ENCODE results near the gene PRAMEF17. TPM values are rescaled to one million over a fixed set of nuclear protein-coding genes. Genes with fewer than 3 reads are reported as not detected.
"Not testable (repeated sequence)": the region's sequence is repeated elsewhere in the genome, so short reads cannot be mapped to it uniquely, and the experiment has no call there.

The PRAMEF17 gene
- total RNA-seq, 2 donors from 2014 or later, result not detected

GRCh38 chr1:13407811-13408210 is 18.4 kb downstream of the PRAMEF17 start:
- peaks cover 47% of the 10 kb centered on the region for H3K9me3 ChIP-seq (ENCODE audit: control insufficient read depth, low read length)
- WGBS, 2 experiments (ENCODE audit: insufficient coverage in 1 of 2, insufficient read length in 1 of 2), result 64 to 70% methylated on average over 4 of the region's 4 CpGs
- Mint-ChIP-seq H3K36me3 (ENCODE audit: low read depth) (peaks cover 1% of the 10 kb centered on the region), H3K9me3 (peaks cover 83% of the 10 kb centered on the region), H3K4me1 (no peaks in the 10 kb centered on the region), H3K4me3 (no peak overlapping the region), H3K27me3 (ENCODE audit: insufficient read depth) (no peaks in the 10 kb centered on the region), H3K27ac (no peak overlapping the region)
- no peaks in the 10 kb centered on the region for H3K27me3 ChIP-seq (ENCODE audit: control insufficient read depth, insufficient read depth, low read length, poor library complexity, severe bottlenecking)
- no peak for DNase-seq
- no peak overlapping the region for H3K4me3 ChIP-seq (ENCODE audit: low read length)
- no peaks in the 10 kb centered on the region for H3K36me3 ChIP-seq (ENCODE audit: control insufficient read depth, insufficient read depth, low read length)
- no peak for TF ChIP-seq CTCF (conservative IDR thresholded peaks at IDR 0.05)
- no peak overlapping the region for H3K9ac ChIP-seq (ENCODE audit: extremely low read depth, low read length, poor library complexity, severe bottlenecking)
- H3K27ac ChIP-seq (ENCODE audit: low read depth, low read length), result no peak overlapping the region
- H3K4me1 ChIP-seq (ENCODE audit: control insufficient read depth, insufficient read depth, low read length), result no peaks in the 10 kb centered on the region

- not testable (repeated sequence) for H3K27ac ChIP-seq (ENCODE audit: low read depth, low read length); DNase-seq; H3K4me1 ChIP-seq (ENCODE audit: control insufficient read depth, insufficient read depth, low read length); H3K9ac ChIP-seq (ENCODE audit: extremely low read depth, low read length, poor library complexity, severe bottlenecking); H3K27me3 Mint-ChIP-seq (ENCODE audit: insufficient read depth); H3K27ac Mint-ChIP-seq; H3K4me1 Mint-ChIP-seq; H3K36me3 Mint-ChIP-seq (ENCODE audit: low read depth); H3K36me3 ChIP-seq (ENCODE audit: control insufficient read depth, insufficient read depth, low read length); H3K4me3 Mint-ChIP-seq; H3K4me3 ChIP-seq (ENCODE audit: low read length); H3K27me3 ChIP-seq (ENCODE audit: control insufficient read depth, insufficient read depth, low read length, poor library complexity, severe bottlenecking)
- H3K9me3 ChIP-seq (ENCODE audit: control insufficient read depth, low read length), result peaks cover 35% of the 10 kb centered on the region
- 84% methylated on average over 4 of the region's 4 CpGs; no CpG with 5 or more reads in 1 of the 2 experiments for WGBS, 2 experiments (ENCODE audit: insufficient coverage in 1 of 2, insufficient read length in 1 of 2)
- peaks cover 85% of the 10 kb centered on the region for H3K9me3 Mint-ChIP-seq
These were observed 20.7 kb downstream of the PRAMEF17 start, which contains the start of gene PRAMEF20 for GRCh38 chr1:13410150-13410549. Gene PRAMEF20 (plus strand): TSS chr1:13410450. CDS start chr1:13416355, 5,905 bp downstream.

GRCh38 chr1:13430495-13430894 is 41.1 kb downstream of the PRAMEF17 start:
- Histone ChIP-seq H3K4me1 (ENCODE audit: control insufficient read depth, insufficient read depth, low read length) (no peaks in the 10 kb centered on the region), H3K27me3 (ENCODE audit: control insufficient read depth, insufficient read depth, low read length, poor library complexity, severe bottlenecking) (no peaks in the 10 kb centered on the region), H3K36me3 (ENCODE audit: control insufficient read depth, insufficient read depth, low read length) (no peaks in the 10 kb centered on the region), H3K27ac (ENCODE audit: low read depth, low read length) (no peak overlapping the region), H3K9me3 (ENCODE audit: control insufficient read depth, low read length) (peaks cover 27% of the 10 kb centered on the region), H3K9ac (ENCODE audit: extremely low read depth, low read length, poor library complexity, severe bottlenecking) (no peak overlapping the region), H3K4me3 (ENCODE audit: low read length) (no peak overlapping the region)
- Mint-ChIP-seq H3K4me3 (no peak overlapping the region), H3K9me3 (peaks cover 92% of the 10 kb centered on the region), H3K27me3 (ENCODE audit: insufficient read depth) (no peaks in the 10 kb centered on the region), H3K36me3 (ENCODE audit: low read depth) (no peaks in the 10 kb centered on the region), H3K27ac (no peak overlapping the region), H3K4me1 (no peaks in the 10 kb centered on the region)
- no peak for DNase-seq
- WGBS, 2 experiments (ENCODE audit: insufficient coverage in 1 of 2, insufficient read length in 1 of 2), result 84 to 85% methylated on average over 6 to 13 of the region's 13 CpGs
- TF ChIP-seq CTCF (conservative IDR thresholded peaks at IDR 0.05), result no peak

GRCh38 chr1:13432251-13432650 is 42.8 kb downstream of the PRAMEF17 start:
- Mint-ChIP-seq H3K27me3 (ENCODE audit: insufficient read depth) (no peaks in the 10 kb centered on the region), H3K36me3 (ENCODE audit: low read depth) (no peaks in the 10 kb centered on the region), H3K4me3 (no peak overlapping the region), H3K4me1 (no peaks in the 10 kb centered on the region), H3K27ac (no peak overlapping the region), H3K9me3 (peaks cover 92% of the 10 kb centered on the region)
- Histone ChIP-seq H3K9me3 (ENCODE audit: control insufficient read depth, low read length) (peaks cover 28% of the 10 kb centered on the region), H3K36me3 (ENCODE audit: control insufficient read depth, insufficient read depth, low read length) (no peaks in the 10 kb centered on the region), H3K27me3 (ENCODE audit: control insufficient read depth, insufficient read depth, low read length, poor library complexity, severe bottlenecking) (no peaks in the 10 kb centered on the region), H3K9ac (ENCODE audit: extremely low read depth, low read length, poor library complexity, severe bottlenecking) (no peak overlapping the region), H3K4me1 (ENCODE audit: control insufficient read depth, insufficient read depth, low read length) (no peaks in the 10 kb centered on the region), H3K4me3 (ENCODE audit: low read length) (no peak overlapping the region), H3K27ac (ENCODE audit: low read depth, low read length) (no peak overlapping the region)
- 72 to 81% methylated on average over 3 of the region's 3 CpGs for WGBS, 2 experiments (ENCODE audit: insufficient coverage in 1 of 2, insufficient read length in 1 of 2)
- no peak for TF ChIP-seq CTCF (conservative IDR thresholded peaks at IDR 0.05)
- no peak for DNase-seq

- not testable (repeated sequence) for H3K4me1 Mint-ChIP-seq; H3K4me1 ChIP-seq (ENCODE audit: control insufficient read depth, insufficient read depth, low read length); DNase-seq; H3K27me3 ChIP-seq (ENCODE audit: control insufficient read depth, insufficient read depth, low read length, poor library complexity, severe bottlenecking); H3K36me3 ChIP-seq (ENCODE audit: control insufficient read depth, insufficient read depth, low read length); H3K27ac ChIP-seq (ENCODE audit: low read depth, low read length); H3K36me3 Mint-ChIP-seq (ENCODE audit: low read depth); H3K27ac Mint-ChIP-seq; H3K9ac ChIP-seq (ENCODE audit: extremely low read depth, low read length, poor library complexity, severe bottlenecking); H3K4me3 ChIP-seq (ENCODE audit: low read length); H3K27me3 Mint-ChIP-seq (ENCODE audit: insufficient read depth); H3K4me3 Mint-ChIP-seq
- WGBS, 2 experiments (ENCODE audit: insufficient coverage in 1 of 2, insufficient read length in 1 of 2), result 81 to 88% methylated on average over 9 to 32 of the region's 32 CpGs
- peaks cover 28% of the 10 kb centered on the region for H3K9me3 ChIP-seq (ENCODE audit: control insufficient read depth, low read length)
- peaks cover 93% of the 10 kb centered on the region for H3K9me3 Mint-ChIP-seq
These were observed 44.4 kb downstream of the PRAMEF17 start for GRCh38 chr1:13433694-13434358.
